Activated T-helper 1 cell treated with Interleukin-2 at 50 U/mL for 16 hours (primary cell): ENCODE results near the gene CNGA1.
A peak's percentile ranks its signal among the peaks of the same experiment; 100 is the strongest.

ENCODE experiments used
- DNase-seq: peaks from one replicate; pipeline ENCODE4 v3.0.0-alpha.2; 2020; ENCODE audit warnings: low read depth

CNGA1 gene

DNA sequence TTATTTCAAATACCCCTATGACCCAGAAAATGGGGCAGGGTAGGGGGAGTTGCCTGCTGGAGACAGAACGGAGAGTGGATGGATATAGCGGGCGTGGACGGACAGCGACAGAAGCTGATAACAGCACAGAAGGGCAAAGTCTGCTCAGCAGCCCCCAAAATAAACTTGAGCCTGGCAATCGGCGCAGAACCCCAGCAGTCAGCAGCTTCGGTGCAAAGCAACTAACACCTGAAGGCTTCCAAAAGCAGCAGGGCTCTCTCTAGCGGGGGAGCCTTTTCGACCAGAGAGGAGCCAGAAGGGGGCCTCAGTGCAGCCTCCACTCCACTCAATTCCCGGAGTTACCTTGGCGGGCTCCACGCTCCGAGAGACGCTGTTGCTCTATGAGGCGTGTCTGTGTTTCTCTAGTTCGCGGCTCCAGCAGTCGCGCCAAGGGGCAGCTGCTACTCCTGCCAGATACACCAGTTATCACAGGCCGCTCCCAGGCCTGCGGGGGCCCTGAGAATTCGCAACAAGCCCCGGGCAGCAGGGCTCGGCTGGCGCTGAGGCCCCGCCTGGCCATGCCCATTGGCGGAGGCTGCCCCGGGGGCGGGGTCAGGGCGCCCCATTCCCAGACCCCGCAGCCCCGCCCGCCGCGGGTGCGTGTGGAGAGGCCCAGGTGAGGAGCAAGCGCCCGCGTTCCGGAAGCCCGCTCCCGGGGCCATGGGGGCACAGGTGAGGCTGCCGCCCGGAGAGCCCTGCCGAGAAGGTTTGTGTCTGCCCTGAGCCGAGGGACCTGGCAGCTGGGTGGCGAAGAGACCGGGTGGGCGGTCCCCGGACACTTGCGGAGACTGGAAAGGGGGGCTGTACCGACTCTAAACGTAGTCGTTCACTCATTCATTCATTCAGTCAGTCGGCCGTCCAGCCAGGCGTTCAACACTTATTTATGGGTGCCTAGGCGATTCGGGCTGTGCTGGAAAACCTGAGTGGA, at the start of gene CNGA1, which contains the start of gene NIPAL1:
TSS of gene CNGA1 (minus strand) at position 541 of the 967 bp plus-strand sequence. CDS start 63,992 bp downstream, outside the sequence.
TSS of gene NIPAL1 (plus strand) at position 632 of the 967 bp plus-strand sequence. CDS start at position 700, 68 bp downstream.
- peak; percentile 53 for DNase-seq

DNA sequence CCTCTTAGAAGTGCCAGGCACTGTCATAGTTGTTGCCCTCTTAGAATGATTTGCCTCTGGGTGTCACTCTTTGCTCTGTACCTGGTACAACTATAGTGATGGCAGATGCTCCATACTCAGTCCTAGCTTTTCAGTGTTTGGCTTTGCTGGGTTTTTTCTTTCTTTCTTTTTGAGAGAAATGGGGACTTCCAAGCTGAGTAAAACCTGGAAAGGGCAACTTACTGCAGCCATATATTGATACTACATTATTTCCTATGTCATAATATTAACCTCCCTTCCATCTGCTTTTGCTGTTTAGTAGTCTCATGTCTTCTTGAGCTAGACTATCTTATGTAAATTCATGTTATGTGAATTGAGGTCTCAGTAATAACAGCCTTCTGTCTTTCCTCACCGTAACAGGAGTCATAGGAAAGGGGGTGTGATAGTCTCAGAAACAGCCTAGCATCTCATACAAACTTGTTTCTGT, 49.1 kb upstream of the CNGA1 start:
- DNase-seq: no peak

DNA sequence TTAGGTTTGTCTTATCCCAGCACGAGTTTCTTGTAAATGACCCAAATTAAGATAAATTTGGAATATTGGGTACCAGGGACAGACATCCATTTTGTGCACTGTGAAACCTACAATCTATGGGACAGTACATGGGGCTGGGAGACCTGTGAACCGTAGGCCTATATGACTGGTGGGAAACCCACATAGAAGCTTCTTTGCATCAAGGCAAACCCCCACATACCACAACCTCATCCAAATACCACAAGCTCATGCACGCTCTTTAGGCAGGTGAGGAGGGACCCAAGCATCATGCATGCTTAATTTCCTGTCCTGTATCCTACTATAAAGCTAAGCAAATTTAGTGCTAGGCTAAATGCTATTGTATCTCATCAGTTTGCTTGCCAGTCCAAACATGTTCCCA, 47.9 kb upstream of the CNGA1 start:
- no peak for DNase-seq

DNA sequence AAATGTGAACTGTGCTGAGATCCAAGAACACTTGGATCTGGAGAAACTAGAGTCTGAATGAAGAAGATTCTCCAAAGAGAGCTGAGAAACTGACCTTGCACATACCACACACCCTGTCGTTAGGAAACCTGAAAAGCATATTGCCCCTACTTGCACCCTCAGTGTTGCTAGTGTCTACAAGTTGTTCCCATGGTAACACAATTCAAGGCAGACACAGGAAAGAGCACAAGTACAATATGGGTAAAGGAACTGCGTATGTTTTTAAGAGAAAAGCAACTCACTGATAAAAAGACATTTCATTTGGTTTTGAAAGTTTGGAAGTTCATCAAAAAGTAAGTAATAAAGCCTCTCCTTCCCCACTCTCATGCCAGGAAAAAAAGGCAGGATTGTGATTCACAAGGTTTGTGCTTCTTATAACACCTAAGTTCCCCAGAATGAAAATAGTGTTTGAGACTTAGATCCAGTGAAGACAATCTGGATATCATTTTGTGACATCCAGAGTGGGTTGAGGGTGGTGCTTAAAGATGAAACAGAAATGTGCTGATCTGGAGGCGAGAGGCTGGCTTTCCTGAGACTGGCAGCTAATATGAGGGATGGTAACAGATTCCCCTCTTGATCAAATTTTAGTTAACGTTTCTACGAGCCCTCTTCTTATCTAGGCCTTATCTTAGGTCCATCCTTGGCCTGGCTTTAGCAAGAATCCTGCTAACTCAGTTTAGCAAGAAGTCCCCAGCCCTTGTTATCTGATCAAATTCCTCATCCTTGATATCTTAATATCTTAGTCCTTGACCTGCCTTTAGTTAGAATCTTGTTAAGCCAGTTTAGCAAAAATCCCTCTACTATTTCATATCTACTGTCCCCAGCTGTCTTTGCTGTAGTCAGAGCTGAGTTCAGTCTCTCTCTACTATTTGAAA, 42.4 kb upstream of the CNGA1 start:
- no peak for DNase-seq

DNA sequence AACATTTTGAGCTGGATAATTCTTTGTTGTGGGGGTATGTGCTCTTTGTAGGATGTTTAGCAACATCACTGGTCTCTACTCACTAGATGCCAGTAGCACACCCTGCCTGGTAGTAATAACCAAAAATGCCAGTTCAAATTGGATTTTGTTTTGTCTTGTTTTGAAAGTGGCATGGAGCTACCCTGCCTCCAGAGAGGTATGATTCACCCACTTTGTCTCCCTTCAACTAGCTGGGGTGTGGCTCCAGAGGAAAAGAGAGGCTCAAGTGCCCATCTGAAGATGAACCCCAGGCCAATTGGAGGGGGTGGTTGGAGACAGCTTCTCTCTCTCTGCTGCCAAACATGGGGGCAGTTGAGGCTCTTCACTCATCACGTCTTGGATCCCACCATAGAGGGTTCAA, 34.6 kb upstream of the CNGA1 start:
- DNase-seq: no peak

DNA sequence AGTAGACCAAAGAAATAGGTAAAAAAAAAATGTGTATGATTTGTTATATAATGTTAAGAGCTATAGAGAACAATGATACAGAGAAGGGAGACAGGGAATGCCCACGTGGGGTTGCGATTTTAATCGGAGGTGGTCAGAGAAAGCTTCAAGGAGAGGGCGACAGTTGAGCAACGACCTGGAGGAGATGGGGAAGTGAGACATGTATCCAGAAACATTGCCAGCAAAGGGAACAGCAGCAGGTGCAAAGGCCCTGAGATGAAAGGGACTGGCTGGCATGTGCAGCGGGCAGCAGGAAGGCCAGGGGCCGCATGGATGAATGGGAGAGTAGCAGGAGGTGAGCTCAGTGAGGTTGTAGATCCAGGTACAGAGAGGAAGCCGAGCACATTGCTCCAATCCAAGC, 33.0 kb upstream of the CNGA1 start:
- DNase-seq: no peak

DNA sequence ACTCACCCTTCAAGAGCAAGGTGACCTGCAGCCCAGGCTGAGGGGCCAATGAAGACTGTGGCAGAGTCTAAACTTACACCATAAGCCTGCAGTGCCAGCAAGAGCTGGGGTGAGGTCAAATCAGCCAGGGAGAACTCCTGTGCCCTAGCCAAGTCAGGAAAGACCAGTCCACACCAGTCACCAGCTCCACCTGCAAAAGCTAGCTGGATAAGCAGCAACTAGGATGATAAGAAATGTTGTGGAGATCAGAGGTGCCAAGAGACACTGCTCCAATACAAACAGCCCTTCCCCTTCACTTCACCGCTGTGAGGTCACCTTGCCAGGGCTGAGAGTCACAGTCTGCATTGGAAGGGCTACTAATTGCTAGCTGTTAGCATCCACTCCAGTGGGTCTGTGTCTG, 31.4 kb upstream of the CNGA1 start:
- no peak for DNase-seq

DNA sequence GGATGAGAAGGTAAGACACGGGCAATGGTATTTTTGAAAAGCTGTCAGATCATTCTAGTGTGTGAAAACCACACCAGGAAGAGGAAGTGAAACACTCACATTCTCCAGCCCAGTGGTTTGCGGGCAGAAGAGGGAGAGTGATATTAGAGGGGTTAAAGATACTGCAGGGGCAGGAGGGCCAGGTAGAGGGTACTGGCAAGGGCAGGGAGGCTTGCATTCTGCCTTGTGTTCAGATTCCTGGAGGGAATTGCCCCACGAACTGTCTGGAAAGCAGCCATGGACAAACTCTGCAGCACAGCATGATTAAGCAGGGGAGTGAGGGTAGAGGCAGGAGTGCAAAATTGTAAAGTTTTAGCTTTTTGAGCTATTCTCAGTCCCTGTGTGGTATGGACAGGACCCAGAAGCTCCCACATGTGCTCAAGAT, 31.0 kb upstream of the CNGA1 start:
- DNase-seq: peak; percentile 24

DNA sequence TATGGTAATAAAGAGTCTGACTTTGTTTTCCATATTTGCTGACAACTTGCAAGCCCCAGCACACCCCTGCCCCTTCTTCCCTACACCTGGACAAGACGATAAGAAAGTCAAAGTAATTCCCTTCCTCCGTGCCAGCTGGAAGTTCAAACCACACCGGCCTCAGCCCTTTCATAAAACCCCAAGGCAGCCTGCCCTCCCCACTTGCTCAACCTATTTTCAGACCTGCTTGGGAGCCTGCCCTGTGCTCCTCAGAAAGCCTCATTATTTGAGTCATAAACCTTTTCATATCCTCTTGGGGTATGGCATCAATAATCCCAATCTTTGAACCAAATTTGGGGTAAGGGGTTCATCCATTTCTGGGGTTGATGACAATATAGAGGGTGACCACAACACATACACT, 29.6 kb upstream of the CNGA1 start:
- DNase-seq: no peak

DNA sequence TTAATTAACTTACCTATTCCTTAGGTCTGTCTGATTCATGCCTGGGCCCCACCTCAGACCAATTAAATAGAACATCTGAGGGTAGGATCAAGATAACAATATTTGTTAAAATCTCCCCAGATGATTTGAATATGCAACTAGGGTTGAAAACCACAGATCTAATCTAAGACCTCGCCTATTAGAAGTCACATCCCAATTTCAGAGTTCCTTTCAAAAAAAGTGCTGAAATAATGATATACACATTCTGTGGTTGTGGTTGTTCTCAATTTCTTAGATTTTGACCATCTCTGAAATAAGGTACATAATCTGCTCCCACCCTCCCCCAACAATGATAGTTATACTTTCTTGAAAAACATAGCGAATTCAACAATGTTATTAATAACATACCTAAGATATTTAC, 27.8 kb upstream of the CNGA1 start:
- DNase-seq: no peak

DNA sequence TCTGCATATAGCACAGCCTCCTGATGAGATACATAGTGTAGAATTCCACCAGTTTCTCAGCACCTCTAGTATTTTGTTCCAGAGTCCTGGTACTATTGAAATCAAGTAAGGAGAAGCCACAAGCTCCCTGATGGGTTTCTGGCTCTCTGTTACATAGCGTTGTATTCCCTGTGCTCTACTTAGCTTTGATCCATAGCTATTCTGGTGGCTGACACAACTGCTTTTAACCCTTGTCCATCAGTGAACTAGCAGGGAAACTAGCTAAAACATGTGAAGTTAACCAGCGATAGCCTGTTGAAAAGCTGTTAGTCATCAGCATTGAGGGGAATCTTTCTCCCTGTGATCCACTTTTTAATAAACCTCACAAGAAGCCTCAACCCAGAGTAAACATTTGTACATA, 27.0 kb upstream of the CNGA1 start:
- DNase-seq: no peak

DNA sequence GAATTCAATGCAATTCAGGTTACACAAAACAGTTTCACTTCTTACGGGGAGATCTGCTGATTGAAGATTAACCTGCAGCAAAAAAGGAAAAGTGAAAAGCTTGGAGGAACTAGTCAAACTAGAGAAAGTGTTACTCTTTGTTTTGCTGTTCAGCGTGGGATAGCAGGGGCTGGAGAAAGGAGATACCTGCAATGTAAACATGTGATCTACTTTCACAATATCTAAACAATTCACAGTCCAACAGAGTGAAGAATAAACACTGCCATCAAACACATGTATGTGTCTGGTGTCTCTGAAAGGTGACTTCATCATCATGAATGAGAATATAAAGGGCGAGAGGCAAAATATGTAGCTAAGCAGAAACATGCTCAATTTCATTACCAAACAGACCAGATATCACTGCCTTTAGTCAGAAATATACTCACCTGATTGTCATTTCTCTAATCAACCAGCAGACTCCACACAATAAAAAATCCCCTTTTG, 26.5 kb upstream of the CNGA1 start:
- DNase-seq: no peak

DNA sequence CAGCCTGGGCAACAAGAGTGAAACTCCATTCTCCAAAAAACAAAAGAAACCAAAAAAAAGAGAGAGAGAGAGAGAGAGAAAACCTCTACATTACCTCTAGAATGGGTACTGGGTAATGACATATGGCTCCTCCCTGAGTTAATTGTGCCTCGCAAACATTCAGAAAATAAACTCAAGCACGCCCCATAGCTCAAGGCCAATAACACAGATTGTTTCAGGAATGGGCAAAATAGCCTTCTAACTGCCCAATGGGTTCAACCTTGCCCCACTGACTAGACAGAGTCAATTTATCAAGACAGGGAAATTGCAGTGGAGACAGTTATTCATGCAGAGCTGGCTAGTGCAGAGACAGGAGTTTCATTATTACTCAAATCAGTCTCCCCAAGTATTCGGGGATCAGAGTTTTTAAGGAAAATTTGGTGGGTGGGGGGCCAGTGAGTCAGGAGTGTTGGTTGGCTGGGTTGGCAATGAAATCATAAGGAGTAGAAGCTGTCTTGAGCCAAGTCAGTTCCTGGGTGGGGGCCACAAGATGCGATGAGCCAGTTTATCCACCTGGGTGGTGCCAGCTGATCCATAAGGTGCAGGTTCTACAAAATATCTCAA, 25.2 kb upstream of the CNGA1 start:
- no peak for DNase-seq

DNA sequence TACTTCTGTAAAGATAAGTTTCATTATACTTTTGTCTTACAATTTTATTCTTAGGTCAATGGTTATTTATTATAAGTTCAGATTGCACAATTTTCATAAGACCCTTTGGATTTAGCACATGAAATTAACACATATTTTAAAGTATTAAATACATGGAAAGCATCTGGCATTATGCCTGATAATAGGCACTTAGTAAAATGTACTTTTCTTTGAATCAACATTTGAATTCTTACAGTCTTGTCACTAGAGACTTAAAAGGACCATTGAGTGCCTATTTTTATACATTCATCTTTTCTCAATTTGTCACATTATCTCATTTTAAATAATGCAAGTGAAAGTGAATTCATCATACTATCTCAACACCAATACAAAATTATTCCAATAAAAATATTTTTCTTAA, 23.1 kb upstream of the CNGA1 start:
- DNase-seq: no peak

DNA sequence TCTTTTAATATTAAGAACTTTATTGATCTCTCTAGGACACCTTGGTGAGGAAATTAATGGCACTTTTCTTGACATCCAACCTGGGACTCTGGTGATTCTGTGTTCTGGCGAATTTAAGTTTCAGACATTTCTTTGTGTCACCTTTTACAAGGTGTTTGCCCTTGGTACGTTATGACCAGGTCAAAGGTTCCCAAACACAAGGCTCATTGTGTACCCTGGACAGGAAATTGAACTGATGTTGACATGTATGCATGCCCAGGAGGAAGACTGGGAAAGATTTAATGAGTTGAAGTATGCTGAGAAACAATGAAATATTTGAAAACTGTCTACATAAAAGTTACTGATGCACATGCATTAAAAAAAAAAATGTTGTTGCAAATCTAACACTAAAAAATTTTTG, 22.2 kb upstream of the CNGA1 start:
- DNase-seq: no peak

DNA sequence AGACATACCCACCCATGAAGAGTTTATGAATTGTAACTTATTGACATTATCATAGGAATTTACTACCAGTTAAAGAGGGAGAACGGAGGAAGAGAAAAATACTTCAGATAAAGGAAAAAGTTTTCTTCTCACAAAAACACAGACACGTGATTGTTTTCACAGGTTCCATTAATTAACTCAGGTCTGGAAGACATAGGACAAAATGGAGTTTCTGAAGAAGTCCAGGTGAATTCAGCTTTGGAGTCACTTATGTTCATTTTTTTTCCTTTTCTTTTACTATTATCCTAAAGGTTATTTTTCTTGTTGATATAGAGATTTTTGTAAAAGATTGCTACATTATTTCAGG, 20.6 kb upstream of the CNGA1 start:
- no peak for DNase-seq

DNA sequence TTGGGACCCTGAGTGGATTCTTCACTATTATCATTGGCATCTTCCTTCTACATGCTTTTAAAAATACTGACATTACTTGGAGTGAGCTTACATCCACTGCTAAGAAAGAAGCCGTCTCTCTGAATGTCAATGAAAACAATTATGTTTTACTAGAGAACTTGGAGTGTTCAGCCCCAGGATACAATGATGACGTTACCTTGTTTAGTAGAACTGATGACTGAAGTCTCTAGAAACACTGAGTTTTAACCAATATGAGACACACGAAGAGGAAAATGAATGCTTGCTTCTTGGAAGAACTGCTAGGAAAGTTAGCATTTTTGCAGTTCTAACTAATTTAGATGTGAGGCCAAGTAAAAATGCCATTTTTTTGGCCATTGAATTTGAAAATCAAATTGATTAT, 19.5 kb upstream of the CNGA1 start:
- no peak for DNase-seq

DNA sequence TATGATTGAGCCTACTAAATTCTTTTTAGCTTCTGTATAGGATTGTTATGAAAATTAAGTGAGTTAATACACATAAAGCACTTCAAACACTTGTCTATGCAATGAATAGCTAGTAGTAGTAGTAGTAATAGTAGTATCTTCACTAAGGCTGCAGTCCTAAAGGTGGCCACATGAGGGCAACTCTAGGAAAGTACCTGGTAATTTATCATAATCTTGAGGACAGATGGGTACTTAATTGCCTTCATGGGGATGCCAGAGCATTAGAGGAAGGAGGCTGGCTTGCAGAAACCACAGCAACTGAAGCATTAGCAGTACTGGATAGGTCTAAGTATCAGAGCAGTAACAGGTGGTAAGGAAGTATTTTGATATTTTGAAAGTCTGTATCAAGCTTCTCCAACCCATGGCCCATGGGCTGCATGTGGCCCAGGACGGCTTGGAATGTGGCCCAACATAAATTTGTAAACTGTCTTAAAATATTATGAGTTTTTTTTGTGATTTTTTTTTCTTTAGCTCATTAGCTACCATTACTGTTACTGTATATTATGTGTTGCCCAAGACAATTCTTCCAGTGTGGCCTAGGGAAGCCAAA, 17.4 kb upstream of the CNGA1 start:
- DNase-seq: peak; percentile 9

DNA sequence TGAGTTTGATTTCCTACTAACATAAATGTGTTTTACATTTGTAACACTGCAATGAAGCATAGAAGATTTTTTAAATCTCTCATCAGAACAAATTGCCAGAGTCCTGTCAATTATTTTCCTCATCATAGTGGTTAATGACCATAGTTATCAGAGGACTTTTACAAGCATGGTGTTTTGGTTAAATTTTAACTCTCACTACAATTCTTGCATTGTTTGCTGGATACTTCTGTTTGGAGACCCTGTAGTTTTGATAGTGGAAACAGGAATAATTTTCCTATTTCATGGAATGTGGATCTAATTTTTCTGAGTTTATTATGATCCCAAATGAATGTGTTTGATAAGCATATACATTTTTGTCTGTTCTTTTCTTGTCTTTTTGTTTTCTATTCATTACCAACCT, 16.9 kb upstream of the CNGA1 start:
- no peak for DNase-seq

DNA sequence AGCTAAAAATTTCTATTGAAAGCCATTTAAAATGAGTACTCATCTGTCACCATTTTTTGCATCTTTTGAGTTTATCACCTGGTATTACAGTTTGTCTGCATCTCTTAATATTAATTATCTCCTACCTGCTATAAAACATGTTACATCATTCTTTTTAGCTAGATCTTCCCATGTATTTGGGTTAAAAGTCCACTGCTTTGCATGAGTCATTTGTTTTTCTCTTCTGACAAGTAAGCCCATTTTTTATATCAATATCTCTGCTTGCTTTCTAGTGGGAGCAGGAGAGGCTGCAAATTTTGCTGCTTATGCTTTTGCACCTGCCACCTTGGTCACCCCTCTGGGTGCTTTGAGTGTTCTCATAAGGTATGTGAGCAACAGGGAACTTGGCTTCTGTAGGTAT, 16.2 kb upstream of the CNGA1 start:
- no peak for DNase-seq

DNA sequence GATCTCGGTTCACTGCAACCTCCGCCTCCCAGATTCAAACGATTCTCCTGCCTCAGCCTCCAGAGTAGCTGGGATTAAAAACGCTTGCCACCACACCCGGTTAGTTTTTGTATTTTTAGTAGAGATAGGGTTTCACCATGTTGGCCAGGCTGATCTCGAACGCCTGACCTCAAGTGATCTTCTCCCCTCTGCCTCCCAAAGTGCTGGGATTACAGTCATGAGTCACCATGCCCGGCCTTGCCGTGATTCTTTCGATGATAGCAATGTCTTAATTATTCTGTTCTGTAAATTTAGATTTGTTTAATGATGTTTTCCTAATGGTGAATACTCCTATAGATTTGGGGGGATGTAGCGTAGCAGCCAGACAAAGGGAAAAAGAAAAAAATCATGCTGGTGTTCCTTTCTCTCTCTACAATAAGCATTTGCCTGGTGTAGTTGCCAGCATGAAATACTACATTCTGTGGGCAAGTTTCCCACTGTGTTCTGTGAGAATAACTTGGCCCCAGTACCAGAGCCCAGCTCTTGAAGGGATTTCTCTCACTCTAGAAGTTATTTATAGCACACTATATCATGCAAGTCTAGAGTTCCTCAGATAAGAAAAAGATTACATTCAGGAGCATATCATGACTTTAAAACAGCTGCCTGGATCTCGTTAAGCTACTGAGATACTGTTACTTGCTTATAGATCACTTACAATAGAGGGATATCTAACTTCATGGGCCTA, 15.5 kb upstream of the CNGA1 start:
- no peak for DNase-seq
